Stimulated activated CD8-positive, alpha-beta memory T cell treated with anti-CD3 and anti-CD28 coated beads, Interleukin-15, amount 100 ng/mL, for 48 hours (primary cell): Measurements from ENCODE around the gene KRT80.

Experiments used
- DNase-seq, 2 donors: peaks; one replicate each; pipeline ENCODE4 v3.0.0-alpha.2; 2020; ENCODE audit warnings: low read depth in 2 of 2

The KRT80 gene

GRCh38 chr12:52179396-52179973 is 12.3 kb downstream of the KRT80 start:
- no peak for DNase-seq

GRCh38 chr12:52178984-52179383 is 12.8 kb downstream of the KRT80 start:
- no peak for DNase-seq

GRCh38 chr12:52178443-52178842 is 13.4 kb downstream of the KRT80 start:
- no peak for DNase-seq

- DNase-seq, result no peak
Measured at GRCh38 chr12:52175371-52176350, 16.2 kb downstream of the KRT80 start.

- no peak for DNase-seq
Measured at GRCh38 chr12:52173526-52173925, 18.3 kb downstream of the KRT80 start.

- no peak for DNase-seq
Measured at GRCh38 chr12:52172956-52173355, 18.9 kb downstream of the KRT80 start.

- DNase-seq, result no peak
Measured at GRCh38 chr12:52171950-52172512, 19.8 kb downstream of the KRT80 start.

GRCh38 chr12:52170827-52171226 is 21.0 kb downstream of the KRT80 start:
- DNase-seq, result no peak

- DNase-seq, result no peak
Measured at GRCh38 chr12:52169886-52170285, 21.9 kb downstream of the KRT80 start.

- DNase-seq, result no peak
Measured at GRCh38 chr12:52168019-52168717, 23.6 kb downstream of the KRT80 start.

- no peak for DNase-seq
Measured at GRCh38 chr12:52167526-52167925, 24.3 kb downstream of the KRT80 start.

GRCh38 chr12:52166672-52167071 is 25.1 kb downstream of the KRT80 start:
- DNase-seq, result no peak

GRCh38 chr12:52165096-52165855 is 26.5 kb downstream of the KRT80 start:
- DNase-seq, result no peak

- no peak for DNase-seq
Measured at GRCh38 chr12:52164624-52165023, 27.2 kb downstream of the KRT80 start.

- DNase-seq, result no peak
Measured at GRCh38 chr12:52162981-52163380, 28.8 kb downstream of the KRT80 start.

- no peak for DNase-seq
Measured at GRCh38 chr12:52160200-52160599, 31.6 kb downstream of the KRT80 start.

GRCh38 chr12:52157566-52158150 is 34.2 kb downstream of the KRT80 start:
- no peak for DNase-seq

GRCh38 chr12:52156757-52157565 is 34.9 kb downstream of the KRT80 start:
- peak; percentile 30 to 47 for DNase-seq

GRCh38 chr12:52156311-52156710 is 35.5 kb downstream of the KRT80 start:
- no peak for DNase-seq
